GM20000 (cell line): Measurements from ENCODE around the gene SCAMP1.
"Not testable (repeated sequence)": the region's sequence is repeated elsewhere in the genome, so short reads cannot be mapped to it uniquely, and the experiment has no call there.

ENCODE experiments used
- DNase-seq: peaks from one replicate; pipeline ENCODE4 v3.0.0; 2012; ENCODE audit warnings: low spot score
- TF ChIP-seq, protein P1 (sequence below): IDR thresholded peaks from 2 replicates; pipeline ENCODE4 v1.5.1; 2012; ENCODE audit warnings: mild to moderate bottlenecking, control low read depth; ENCODE audit errors: extremely low read depth, missing control alignments

Gene SCAMP1

DNA sequence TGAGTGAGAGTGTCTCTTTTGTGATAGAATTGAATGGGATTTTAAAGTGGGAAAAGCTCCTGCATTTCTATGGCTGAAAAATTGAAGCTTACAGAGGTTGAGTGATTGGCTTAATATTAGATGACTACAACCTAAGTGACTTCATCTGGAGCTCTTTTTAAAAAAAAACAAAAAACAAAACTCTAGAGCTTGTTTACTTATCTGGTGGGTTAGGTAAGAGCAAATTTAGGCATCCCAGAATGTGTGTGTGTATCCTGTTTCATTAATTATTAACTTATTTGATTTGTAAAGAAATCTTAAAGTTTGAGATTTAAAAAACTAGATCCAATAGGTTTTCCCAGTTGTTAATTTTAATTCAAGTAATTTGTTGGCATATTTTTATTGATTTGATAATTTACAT lies 60.1 kb downstream of the SCAMP1 start:
- DNase-seq = no peak
- TF ChIP-seq, protein P1, sequence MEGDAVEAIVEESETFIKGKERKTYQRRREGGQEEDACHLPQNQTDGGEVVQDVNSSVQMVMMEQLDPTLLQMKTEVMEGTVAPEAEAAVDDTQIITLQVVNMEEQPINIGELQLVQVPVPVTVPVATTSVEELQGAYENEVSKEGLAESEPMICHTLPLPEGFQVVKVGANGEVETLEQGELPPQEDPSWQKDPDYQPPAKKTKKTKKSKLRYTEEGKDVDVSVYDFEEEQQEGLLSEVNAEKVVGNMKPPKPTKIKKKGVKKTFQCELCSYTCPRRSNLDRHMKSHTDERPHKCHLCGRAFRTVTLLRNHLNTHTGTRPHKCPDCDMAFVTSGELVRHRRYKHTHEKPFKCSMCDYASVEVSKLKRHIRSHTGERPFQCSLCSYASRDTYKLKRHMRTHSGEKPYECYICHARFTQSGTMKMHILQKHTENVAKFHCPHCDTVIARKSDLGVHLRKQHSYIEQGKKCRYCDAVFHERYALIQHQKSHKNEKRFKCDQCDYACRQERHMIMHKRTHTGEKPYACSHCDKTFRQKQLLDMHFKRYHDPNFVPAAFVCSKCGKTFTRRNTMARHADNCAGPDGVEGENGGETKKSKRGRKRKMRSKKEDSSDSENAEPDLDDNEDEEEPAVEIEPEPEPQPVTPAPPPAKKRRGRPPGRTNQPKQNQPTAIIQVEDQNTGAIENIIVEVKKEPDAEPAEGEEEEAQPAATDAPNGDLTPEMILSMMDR = no peak

DNA sequence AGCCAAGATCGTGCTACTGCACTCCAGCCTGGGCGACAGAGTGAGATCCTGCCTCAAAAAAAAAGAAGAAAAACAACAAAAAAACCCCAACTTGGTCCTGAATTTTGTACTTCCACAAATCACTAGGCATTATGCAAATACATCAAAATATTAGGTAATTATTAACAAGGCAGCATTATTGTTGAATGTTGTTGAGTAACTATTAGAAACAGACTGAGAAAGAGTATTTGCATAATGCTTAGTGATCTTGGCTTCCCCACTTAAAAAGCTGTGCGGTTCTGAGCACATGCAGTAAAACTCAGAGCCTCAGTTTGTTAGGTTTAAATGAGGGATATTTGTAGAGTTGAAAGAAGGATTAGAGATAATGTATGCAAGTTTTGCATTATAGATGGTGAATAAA lies 64.2 kb downstream of the SCAMP1 start:
- no peak for DNase-seq
- TF ChIP-seq, protein P1 = no peak

DNA sequence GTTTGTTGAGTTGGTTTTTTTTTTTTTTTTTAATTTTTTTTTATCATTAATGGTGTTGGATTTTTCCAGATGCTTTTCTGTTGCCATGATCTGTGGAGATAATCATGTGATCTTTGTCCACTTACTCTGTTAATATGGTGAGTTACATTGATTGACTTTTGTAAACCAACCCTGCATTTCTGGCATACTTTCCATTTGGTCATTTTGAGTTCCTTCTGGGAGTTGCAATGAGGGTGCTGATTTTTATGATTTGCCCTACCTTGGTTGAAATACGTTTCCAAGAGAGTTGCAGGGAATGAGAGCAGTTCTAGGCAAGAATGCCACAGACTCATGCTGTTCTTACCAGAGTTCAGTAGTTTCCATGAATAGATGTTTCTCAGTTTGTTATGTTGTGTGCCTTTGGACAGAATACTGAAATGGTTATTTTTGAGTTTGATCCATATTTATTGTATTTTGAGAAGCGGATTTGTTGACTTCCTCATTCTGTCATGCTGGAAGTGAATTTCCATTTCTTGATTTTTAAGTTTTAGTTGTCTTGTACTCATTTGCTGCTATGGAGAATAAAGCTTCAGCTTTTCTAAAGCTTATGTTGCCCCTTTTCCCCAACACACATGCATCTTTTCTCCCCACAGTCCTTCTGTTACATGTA lies 69.0 kb downstream of the SCAMP1 start:
- TF ChIP-seq, protein P1 = no peak

DNA sequence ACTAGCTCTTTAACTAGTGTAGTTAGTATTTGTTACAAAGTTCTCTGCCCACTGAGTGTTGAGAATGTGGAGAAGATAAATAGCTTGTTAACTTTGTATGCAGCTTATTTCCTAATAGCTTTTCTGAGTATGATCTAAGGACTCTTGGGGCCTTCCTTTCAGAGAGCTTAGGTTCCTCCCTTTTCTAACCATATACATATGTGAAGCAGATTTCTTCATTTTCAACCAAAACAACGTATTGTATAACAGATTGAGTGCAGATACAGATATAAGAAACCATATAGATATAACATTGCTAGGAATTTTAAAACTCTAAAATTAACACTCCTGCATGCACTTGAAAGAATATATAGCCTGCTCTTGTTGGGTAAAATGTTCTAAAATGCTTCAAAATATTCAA lies 70.4 kb downstream of the SCAMP1 start:
- TF ChIP-seq, protein P1 = no peak
- no peak for DNase-seq

More for the DNA sequence above, 69.0 kb downstream of the SCAMP1 start:
- DNase-seq = no peak

DNA sequence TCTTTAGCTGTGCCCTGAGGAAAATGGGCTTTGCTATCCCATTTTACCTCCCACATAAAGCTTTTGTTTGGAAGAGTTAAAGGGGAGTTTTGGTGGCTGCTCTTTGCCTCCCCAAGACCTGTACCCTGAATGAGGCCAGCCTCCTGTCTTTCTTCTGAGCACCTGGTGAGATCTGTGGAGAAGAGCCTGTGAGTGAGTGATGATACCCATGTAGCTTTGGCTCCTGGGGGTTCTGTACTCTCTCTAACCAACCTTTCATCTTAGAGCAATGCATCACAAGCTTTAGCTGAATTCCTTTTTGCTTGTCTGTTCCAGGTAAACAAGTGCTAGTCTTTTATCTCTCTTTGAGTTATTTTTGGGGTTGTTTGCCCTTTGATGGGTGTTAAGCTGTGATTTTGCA lies 73.6 kb downstream of the SCAMP1 start:
- TF ChIP-seq, protein P1 = no peak
- DNase-seq = no peak

DNA sequence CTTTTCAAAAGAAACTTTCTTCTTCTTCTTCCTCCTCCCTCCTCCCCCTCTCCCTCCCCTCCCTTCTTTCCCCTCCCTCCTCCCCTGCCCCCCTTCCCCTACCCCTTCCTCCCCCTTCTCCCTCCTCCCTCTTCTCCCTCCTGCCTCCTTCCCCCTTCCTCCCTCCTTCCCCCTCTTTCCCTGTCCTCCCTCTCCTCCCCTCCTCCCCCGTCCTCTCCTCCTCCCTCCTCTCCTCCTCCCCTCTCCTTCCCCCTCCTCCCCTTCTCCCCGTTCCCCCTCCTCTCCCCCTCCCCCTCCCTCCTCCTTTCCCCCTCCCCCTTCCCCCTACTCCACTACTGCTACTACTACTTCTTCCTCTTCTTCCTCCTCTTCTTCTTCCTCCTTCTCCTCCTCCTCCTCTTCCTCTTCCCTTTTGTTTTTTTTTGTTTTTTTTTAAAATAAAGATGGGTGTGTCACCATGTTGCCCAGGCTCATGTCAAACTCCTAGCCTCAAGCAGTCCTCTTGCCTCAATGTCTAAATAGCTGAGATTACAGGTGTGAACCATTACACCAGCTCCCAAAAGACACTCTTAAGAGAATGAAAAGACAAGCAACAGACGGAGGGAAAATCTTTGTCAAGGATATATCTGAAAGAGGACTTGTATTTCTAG lies 87.5 kb downstream of the SCAMP1 start:
- TF ChIP-seq, protein P1 = no peak
- no peak for DNase-seq

DNA sequence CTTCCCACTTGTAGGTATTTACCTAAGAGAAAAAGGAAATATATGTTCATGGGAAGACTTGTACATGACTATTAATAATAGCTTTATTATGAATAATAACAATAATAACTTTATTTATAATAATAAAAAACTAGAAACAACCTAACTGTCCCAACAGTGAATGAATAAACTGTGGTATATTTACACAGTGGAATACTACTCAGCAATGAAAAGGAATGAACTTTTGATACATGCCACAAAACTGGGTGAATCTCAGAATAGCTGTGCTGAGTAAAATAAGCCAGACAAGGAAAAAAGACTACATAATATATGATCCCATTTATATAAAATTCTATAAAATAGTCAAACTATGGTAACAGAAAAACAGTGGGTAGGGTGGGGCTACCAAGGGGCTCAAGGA lies 88.7 kb downstream of the SCAMP1 start:
- TF ChIP-seq, protein P1 = no peak
- no peak for DNase-seq

DNA sequence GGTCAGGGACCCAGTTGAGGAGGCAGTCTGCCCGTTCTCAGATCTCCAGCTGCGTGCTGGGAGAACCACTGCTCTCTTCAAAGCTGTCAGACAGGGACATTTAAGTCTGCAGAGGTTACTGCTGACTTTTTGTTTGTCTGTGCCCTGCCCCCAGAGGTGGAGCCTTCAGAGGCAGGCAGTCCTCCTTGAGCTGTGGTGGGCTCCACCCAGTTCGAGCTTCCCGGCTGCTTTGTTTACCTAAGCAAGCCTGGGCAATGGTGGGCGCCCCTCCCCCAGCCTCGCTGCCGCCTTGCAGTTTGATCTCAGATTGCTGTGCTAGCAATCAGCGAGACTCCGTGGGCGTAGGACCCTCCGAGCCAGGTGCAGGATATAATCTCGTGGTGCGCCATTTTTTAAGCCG lies 97.1 kb downstream of the SCAMP1 start:
- not testable (repeated sequence) for DNase-seq
